Testis (tissue), 2 donors: ENCODE data around the gene DIAPH1.

Experiments used
- POLR2A ChIP-seq: fragments of 450-650 bp; IDR thresholded peaks from one replicate; pipeline ENCODE4 v1.6.1; 2017; ENCODE audit warnings: antibody characterized with exemption, mild to moderate bottlenecking, moderate library complexity
- TF ChIP-seq, protein P1 (sequence below), 3 experiments: fragments of 450-650 bp in 2 of 3; fragments of 200-600 bp in 1 of 3; sonication (generic) in 1 of 3; IDR thresholded peaks; one replicate each; pipeline ENCODE4 v1.5.1; 2016 to 2019; ENCODE audit warnings: antibody characterized with exemption in 3 of 3, mild to moderate bottlenecking in 2 of 3, moderate library complexity in 1 of 3

- TF ChIP-seq, protein P1, sequence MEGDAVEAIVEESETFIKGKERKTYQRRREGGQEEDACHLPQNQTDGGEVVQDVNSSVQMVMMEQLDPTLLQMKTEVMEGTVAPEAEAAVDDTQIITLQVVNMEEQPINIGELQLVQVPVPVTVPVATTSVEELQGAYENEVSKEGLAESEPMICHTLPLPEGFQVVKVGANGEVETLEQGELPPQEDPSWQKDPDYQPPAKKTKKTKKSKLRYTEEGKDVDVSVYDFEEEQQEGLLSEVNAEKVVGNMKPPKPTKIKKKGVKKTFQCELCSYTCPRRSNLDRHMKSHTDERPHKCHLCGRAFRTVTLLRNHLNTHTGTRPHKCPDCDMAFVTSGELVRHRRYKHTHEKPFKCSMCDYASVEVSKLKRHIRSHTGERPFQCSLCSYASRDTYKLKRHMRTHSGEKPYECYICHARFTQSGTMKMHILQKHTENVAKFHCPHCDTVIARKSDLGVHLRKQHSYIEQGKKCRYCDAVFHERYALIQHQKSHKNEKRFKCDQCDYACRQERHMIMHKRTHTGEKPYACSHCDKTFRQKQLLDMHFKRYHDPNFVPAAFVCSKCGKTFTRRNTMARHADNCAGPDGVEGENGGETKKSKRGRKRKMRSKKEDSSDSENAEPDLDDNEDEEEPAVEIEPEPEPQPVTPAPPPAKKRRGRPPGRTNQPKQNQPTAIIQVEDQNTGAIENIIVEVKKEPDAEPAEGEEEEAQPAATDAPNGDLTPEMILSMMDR (IDR thresholded peaks at IDR 0.05), result no peak
- no peak for TF ChIP-seq POLR2A
These were observed 2.6 kb downstream of the DIAPH1 start for GRCh38 chr5:141615991-141616720.
